Measurements from ENCODE around the gene STK16. TPM values are rescaled to one million over a fixed set of nuclear protein-coding genes. Genes with fewer than 3 reads are reported as not detected.

The STK16 gene
- total and polyA plus RNA-seq, 2 of the 13 experiments (the other 11 are each of a cell fraction or from before 2014, with no cell fraction given) = 28.0 to 50.9 TPM

DNA sequence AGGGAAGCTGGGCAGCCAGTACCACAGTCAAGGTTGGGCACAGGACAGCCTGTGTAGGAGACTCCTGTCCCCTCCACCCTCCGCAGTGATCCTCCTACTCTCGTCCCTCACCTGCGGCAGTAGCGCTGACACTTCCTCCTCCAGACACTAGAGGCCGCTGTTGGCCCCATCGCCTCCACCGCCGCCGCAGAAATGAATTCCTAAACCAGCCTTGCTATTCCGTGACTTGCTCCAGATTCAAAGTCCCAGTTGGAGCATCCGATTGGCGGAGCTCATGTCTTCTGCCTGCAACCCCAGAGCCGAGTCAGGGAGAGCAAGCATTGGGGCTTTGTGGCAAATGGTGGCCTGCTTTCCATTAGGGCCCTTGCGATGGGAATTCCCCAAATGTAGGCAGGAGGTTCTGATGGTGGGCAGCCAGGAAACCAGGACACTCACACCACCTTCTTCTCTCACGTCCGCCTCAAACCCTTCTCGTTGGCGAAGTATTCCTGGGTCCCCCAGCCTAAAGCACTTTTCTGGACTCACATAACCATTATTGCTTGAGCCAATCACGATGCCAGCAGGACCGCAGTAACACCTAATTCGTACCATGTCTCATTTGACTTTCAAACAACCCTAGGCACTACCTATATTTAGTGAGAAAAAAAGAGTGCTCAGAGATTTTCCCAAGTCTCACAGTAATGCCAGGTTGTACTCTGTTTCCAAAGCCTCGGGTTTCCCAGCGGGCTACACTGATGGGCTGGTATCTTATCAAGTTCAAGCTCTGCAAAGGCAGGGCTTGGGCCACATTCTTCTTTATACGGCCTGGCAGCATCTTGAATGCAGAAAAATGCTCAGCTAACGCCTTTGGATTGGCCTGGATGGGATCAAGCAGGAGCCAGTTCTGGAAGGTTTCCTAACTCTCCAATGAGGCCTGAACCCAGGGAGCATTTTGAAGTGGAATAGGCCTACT is 32.7 kb downstream of the STK16 start (continued):
- TF ChIP-seq, protein P1, sequence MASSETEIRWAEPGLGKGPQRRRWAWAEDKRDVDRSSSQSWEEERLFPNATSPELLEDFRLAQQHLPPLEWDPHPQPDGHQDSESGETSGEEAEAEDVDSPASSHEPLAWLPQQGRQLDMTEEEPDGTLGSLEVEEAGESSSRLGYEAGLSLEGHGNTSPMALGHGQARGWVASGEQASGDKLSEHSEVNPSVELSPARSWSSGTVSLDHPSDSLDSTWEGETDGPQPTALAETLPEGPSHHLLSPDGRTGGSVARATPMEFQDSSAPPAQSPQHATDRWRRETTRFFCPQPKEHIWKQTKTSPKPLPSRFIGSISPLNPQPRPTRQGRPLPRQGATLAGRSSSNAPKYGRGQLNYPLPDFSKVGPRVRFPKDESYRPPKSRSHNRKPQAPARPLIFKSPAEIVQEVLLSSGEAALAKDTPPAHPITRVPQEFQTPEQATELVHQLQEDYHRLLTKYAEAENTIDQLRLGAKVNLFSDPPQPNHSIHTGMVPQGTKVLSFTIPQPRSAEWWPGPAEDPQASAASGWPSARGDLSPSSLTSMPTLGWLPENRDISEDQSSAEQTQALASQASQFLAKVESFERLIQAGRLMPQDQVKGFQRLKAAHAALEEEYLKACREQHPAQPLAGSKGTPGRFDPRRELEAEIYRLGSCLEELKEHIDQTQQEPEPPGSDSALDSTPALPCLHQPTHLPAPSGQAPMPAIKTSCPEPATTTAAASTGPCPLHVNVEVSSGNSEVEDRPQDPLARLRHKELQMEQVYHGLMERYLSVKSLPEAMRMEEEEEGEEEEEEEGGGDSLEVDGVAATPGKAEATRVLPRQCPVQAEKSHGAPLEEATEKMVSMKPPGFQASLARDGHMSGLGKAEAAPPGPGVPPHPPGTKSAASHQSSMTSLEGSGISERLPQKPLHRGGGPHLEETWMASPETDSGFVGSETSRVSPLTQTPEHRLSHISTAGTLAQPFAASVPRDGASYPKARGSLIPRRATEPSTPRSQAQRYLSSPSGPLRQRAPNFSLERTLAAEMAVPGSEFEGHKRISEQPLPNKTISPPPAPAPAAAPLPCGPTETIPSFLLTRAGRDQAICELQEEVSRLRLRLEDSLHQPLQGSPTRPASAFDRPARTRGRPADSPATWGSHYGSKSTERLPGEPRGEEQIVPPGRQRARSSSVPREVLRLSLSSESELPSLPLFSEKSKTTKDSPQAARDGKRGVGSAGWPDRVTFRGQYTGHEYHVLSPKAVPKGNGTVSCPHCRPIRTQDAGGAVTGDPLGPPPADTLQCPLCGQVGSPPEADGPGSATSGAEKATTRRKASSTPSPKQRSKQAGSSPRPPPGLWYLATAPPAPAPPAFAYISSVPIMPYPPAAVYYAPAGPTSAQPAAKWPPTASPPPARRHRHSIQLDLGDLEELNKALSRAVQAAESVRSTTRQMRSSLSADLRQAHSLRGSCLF (CRISPR knock-in tag; IDR thresholded peaks at IDR 0.05; ENCODE audit: borderline replicate concordance) = no peak
- TF ChIP-seq, protein P2, sequence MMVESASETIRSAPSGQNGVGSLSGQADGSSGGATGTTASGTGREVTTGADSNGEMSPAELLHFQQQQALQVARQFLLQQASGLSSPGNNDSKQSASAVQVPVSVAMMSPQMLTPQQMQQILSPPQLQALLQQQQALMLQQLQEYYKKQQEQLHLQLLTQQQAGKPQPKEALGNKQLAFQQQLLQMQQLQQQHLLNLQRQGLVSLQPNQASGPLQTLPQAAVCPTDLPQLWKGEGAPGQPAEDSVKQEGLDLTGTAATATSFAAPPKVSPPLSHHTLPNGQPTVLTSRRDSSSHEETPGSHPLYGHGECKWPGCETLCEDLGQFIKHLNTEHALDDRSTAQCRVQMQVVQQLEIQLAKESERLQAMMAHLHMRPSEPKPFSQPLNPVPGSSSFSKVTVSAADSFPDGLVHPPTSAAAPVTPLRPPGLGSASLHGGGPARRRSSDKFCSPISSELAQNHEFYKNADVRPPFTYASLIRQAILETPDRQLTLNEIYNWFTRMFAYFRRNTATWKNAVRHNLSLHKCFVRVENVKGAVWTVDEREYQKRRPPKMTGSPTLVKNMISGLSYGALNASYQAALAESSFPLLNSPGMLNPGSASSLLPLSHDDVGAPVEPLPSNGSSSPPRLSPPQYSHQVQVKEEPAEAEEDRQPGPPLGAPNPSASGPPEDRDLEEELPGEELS (CRISPR knock-in tag; IDR thresholded peaks at IDR 0.05) = no peak
- TF ChIP-seq SRY (CRISPR knock-in tag; IDR thresholded peaks at IDR 0.05) (no peak), SAP130 (CRISPR knock-in tag; IDR thresholded peaks at IDR 0.05; ENCODE audit: low read depth) (peak; percentile 69), ZEB1 (IDR thresholded peaks at IDR 0.05; ENCODE audit: insufficient replicate concordance, low read depth) (no peak), ARID2 (CRISPR knock-in tag; IDR thresholded peaks at IDR 0.05; ENCODE audit: borderline replicate concordance) (no peak), ZNF331 (CRISPR knock-in tag; IDR thresholded peaks at IDR 0.05) (peak; percentile 66; the same call in 1 of the 2 replicates), NCOA2 (CRISPR knock-in tag; IDR thresholded peaks at IDR 0.05) (no peak), ATF7 (IDR thresholded peaks at IDR 0.05) (no peak), ATF7 (CRISPR knock-in tag; IDR thresholded peaks at IDR 0.05) (no peak), ZMYM4 (CRISPR knock-in tag; IDR thresholded peaks at IDR 0.05) (peak; percentile 85), ZNF616 (CRISPR knock-in tag; IDR thresholded peaks at IDR 0.05; ENCODE audit: low read depth) (no peak)
- TF ChIP-seq, protein P3, sequence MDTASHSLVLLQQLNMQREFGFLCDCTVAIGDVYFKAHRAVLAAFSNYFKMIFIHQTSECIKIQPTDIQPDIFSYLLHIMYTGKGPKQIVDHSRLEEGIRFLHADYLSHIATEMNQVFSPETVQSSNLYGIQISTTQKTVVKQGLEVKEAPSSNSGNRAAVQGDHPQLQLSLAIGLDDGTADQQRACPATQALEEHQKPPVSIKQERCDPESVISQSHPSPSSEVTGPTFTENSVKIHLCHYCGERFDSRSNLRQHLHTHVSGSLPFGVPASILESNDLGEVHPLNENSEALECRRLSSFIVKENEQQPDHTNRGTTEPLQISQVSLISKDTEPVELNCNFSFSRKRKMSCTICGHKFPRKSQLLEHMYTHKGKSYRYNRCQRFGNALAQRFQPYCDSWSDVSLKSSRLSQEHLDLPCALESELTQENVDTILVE (CRISPR knock-in tag; IDR thresholded peaks at IDR 0.05) = 0 out of 2 replicates have a peak, but pooled peaks have one; percentile 47
- TF ChIP-seq, protein P4, sequence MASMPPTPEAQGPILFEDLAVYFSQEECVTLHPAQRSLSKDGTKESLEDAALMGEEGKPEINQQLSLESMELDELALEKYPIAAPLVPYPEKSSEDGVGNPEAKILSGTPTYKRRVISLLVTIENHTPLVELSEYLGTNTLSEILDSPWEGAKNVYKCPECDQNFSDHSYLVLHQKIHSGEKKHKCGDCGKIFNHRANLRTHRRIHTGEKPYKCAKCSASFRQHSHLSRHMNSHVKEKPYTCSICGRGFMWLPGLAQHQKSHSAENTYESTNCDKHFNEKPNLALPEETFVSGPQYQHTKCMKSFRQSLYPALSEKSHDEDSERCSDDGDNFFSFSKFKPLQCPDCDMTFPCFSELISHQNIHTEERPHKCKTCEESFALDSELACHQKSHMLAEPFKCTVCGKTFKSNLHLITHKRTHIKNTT (CRISPR knock-in tag; IDR thresholded peaks at IDR 0.05) = no peak
- TF ChIP-seq, protein P5, sequence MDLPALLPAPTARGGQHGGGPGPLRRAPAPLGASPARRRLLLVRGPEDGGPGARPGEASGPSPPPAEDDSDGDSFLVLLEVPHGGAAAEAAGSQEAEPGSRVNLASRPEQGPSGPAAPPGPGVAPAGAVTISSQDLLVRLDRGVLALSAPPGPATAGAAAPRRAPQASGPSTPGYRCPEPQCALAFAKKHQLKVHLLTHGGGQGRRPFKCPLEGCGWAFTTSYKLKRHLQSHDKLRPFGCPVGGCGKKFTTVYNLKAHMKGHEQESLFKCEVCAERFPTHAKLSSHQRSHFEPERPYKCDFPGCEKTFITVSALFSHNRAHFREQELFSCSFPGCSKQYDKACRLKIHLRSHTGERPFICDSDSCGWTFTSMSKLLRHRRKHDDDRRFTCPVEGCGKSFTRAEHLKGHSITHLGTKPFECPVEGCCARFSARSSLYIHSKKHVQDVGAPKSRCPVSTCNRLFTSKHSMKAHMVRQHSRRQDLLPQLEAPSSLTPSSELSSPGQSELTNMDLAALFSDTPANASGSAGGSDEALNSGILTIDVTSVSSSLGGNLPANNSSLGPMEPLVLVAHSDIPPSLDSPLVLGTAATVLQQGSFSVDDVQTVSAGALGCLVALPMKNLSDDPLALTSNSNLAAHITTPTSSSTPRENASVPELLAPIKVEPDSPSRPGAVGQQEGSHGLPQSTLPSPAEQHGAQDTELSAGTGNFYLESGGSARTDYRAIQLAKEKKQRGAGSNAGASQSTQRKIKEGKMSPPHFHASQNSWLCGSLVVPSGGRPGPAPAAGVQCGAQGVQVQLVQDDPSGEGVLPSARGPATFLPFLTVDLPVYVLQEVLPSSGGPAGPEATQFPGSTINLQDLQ (CRISPR knock-in tag; IDR thresholded peaks at IDR 0.05) = no peak
- TF ChIP-seq, protein P6, sequence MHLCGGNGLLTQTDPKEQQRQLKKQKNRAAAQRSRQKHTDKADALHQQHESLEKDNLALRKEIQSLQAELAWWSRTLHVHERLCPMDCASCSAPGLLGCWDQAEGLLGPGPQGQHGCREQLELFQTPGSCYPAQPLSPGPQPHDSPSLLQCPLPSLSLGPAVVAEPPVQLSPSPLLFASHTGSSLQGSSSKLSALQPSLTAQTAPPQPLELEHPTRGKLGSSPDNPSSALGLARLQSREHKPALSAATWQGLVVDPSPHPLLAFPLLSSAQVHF (CRISPR knock-in tag; IDR thresholded peaks at IDR 0.05) = no peak
